ENCODE data around the gene DENND1B.
"Not testable (repeated sequence)": the region's sequence is repeated elsewhere in the genome, so short reads cannot be mapped to it uniquely, and the experiment has no call there.

Gene DENND1B

GRCh38 chr1:197598935-197599334 lies 176.3 kb downstream of the DENND1B start:
- intact Hi-C loops (cut with DNase I; ENCODE audit: low total_unique reads) = no loop called here
- H3K27me3 ChIP-seq = no peaks in the 10 kb centered on the region
- no peaks in the 10 kb centered on the region for H3K9me3 ChIP-seq
- DNase-seq = no peak
- no peaks in the 10 kb centered on the region for H3K4me1 ChIP-seq
- no peak overlapping the region for H3K27ac ChIP-seq
- H3K36me3 ChIP-seq = no peaks in the 10 kb centered on the region
- no peak for TF ChIP-seq CTCF (IDR thresholded peaks at IDR 0.05)
- H3K4me3 ChIP-seq = no peak overlapping the region

GRCh38 chr1:197595304-197595904 lies 179.9 kb downstream of the DENND1B start:
- DNase-seq = no peak
- intact Hi-C loops (cut with DNase I; ENCODE audit: low total_unique reads) = no loop called here
- no peaks in the 10 kb centered on the region for H3K9me3 ChIP-seq
- no peak overlapping the region for H3K27ac ChIP-seq
- no peaks in the 10 kb centered on the region for H3K27me3 ChIP-seq
- no peaks in the 10 kb centered on the region for H3K4me1 ChIP-seq
- TF ChIP-seq CTCF (IDR thresholded peaks at IDR 0.05) = no peak
- H3K4me3 ChIP-seq = no peak overlapping the region
- no peaks in the 10 kb centered on the region for H3K36me3 ChIP-seq

GRCh38 chr1:197590687-197591086 lies 184.6 kb downstream of the DENND1B start:
- no peak for DNase-seq
- Histone ChIP-seq H3K36me3 (no peaks in the 10 kb centered on the region), H3K4me1 (no peaks in the 10 kb centered on the region), H3K4me3 (no peak overlapping the region), H3K27ac (no peak overlapping the region), H3K27me3 (no peaks in the 10 kb centered on the region), H3K9me3 (no peaks in the 10 kb centered on the region)
- TF ChIP-seq CTCF (IDR thresholded peaks at IDR 0.05) = no peak
- intact Hi-C loops (cut with DNase I; ENCODE audit: low total_unique reads) = no loop called here

GRCh38 chr1:197585809-197586208 lies 189.5 kb downstream of the DENND1B start:
- no peak for TF ChIP-seq CTCF (IDR thresholded peaks at IDR 0.05)
- Histone ChIP-seq H3K36me3 (peaks cover 0 to 6% (median 0%) of the 10 kb centered on the region in 3 donors), H3K9me3 (no peaks in the 10 kb centered on the region), H3K4me1 (no peaks in the 10 kb centered on the region), H3K27me3 (no peaks in the 10 kb centered on the region), H3K4me3 (no peak overlapping the region), H3K27ac (no peak overlapping the region)
- intact Hi-C loops (cut with DNase I; ENCODE audit: low total_unique reads) = no loop called here
- DNase-seq = no peak

GRCh38 chr1:197577580-197577979 lies 197.7 kb downstream of the DENND1B start:
- Histone ChIP-seq H3K36me3 (peaks cover 2 to 11% (median 5%) of the 10 kb centered on the region in 3 donors), H3K4me1 (no peaks in the 10 kb centered on the region), H3K27ac (no peak overlapping the region), H3K27me3 (no peaks in the 10 kb centered on the region), H3K9me3 (no peaks in the 10 kb centered on the region), H3K4me3 (no peak overlapping the region)
- no peak for TF ChIP-seq CTCF (IDR thresholded peaks at IDR 0.05)
- no peak for DNase-seq
- intact Hi-C loops (cut with DNase I; ENCODE audit: low total_unique reads) = no loop called here

GRCh38 chr1:197575531-197575930 lies 199.7 kb downstream of the DENND1B start:
- H3K27ac ChIP-seq; H3K4me1 ChIP-seq; H3K4me3 ChIP-seq; H3K27me3 ChIP-seq; intact Hi-C loops (cut with DNase I; ENCODE audit: low total_unique reads); DNase-seq; H3K9me3 ChIP-seq: not testable (repeated sequence)
- peaks cover 8 to 29% (median 18%) of the 10 kb centered on the region in 3 donors for H3K36me3 ChIP-seq

Data from tibial artery (tissue), 4 donors.